ENCODE data around the gene P2RX5.

Gene P2RX5

GRCh38 chr17:3678821-3679530, 17.0 kb downstream of the P2RX5 start:
- DNase-seq, result no peak

GRCh38 chr17:3678095-3678820, 17.7 kb downstream of the P2RX5 start:
- DNase-seq, result no peak

GRCh38 chr17:3675886-3676285, 20.1 kb downstream of the P2RX5 start:
- no peak for DNase-seq

- DNase-seq, result no peak
Observed at GRCh38 chr17:3672571-3672970, 23.4 kb downstream of the P2RX5 start.

- DNase-seq, result no peak
Observed at GRCh38 chr17:3669548-3669947, 26.4 kb downstream of the P2RX5 start.

- no peak for DNase-seq
Observed at GRCh38 chr17:3669085-3669347, 26.9 kb downstream of the P2RX5 start.

- DNase-seq, result peak; percentile 98
Observed at GRCh38 chr17:3668279-3669084, 27.5 kb downstream of the P2RX5 start, which contains the start of the genes EMC6 and TAX1BP3. EMC6 (plus strand) TSS chr17:3668812; CDS start chr17:3669147, 335 bp downstream. TAX1BP3 (minus strand) TSS chr17:3668578; CDS start chr17:3668526, 52 bp downstream.

- DNase-seq, result peak; percentile 89
Observed at GRCh38 chr17:3667366-3668278, 28.3 kb downstream of the P2RX5 start.

- no peak for DNase-seq
Observed at GRCh38 chr17:3666516-3666915, 29.4 kb downstream of the P2RX5 start.

GRCh38 chr17:3665834-3666233, 30.1 kb downstream of the P2RX5 start:
- DNase-seq, result no peak

GRCh38 chr17:3663102-3664011, 32.6 kb downstream of the P2RX5 start:
- no peak for DNase-seq

GRCh38 chr17:3660311-3660891, 35.6 kb downstream of the P2RX5 start:
- no peak for DNase-seq

- DNase-seq, result peak; percentile 53
Observed at GRCh38 chr17:3659541-3660111, 36.3 kb downstream of the P2RX5 start.

- no peak for DNase-seq
Observed at GRCh38 chr17:3658784-3659449, 37.0 kb downstream of the P2RX5 start.

- no peak for DNase-seq
Observed at GRCh38 chr17:3657874-3658783, 37.8 kb downstream of the P2RX5 start.

GRCh38 chr17:3657588-3657869, 38.4 kb downstream of the P2RX5 start:
- DNase-seq, result no peak

- DNase-seq, result no peak
Observed at GRCh38 chr17:3656755-3657587, 39.0 kb downstream of the P2RX5 start.

- no peak for DNase-seq
Observed at GRCh38 chr17:3656353-3656752, 39.6 kb downstream of the P2RX5 start.

Measured in DMS53 (cell line).